ENCODE measurements around the gene UBALD2.
A peak's percentile ranks its signal among the peaks of the same experiment; 100 is the strongest.
"Not testable (repeated sequence)": the region's sequence is repeated elsewhere in the genome, so short reads cannot be mapped to it uniquely, and the experiment has no call there.

Gene UBALD2

DNA sequence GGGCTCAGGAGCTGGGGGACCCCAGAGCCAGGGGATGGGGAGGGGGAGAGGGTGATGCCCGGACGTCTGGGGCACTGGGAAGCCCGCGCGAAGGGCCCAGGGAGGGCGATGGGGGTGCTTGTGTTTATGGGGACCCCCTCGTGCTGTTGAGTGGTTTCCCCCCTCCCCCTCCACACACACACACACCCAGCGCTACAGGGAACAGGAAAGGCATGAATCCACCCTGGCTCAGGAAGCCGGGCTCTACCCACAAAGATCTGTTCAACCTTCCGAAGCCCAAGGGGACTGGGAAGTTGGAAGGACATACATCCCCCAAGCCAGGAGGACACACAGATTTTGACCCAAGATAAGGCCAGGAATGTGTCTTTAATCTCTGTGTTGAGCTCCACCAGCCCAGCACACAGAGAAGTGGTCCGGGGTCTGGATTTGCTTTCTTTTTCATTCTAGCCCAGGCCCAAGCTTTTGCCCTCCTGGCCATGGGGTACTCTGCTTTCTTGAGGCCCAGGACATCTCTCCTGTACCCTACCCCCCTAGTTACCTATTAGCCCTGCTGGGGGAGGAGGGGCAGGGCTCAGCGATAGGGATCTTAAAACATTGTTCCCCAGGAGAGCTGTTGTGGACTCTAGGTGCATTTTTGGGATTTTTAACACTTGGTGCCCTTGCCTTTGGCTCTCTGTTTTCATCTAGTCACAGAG lies 1.2 kb downstream of the UBALD2 start:
- peak; percentile 61 for DNase-seq (ENCODE audit: low read depth)

DNA sequence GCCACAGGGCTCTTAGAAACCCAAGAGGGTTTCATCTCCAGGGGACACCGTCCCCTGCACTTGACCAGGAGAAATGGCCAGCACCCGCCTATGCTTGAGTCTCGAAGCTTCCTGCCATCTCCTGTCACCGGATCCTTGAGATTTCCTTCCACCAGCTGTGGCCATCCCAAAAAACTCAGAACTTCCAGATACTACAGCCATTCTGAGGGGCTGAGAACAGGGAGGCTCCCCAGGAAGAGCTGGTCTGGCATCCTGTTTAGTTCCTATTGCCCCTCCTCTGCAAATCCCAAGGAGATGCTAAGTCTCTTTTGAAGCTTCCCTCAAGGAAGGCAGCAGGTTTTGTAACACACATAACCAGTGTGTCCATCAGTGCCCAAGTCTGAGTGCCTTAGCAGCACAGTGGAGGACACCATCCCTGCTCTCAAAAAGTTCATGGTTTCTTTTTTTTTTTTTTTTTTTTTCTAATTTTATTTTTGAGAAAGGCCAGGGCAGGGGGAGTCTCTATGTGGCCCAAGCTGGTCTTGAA lies 2.0 kb downstream of the UBALD2 start:
- DNase-seq (ENCODE audit: low read depth) = no peak

GRCh38 chr17:76267581-76268001 lies 2.4 kb downstream of the UBALD2 start:
- not testable (repeated sequence) for DNase-seq (ENCODE audit: low read depth)

DNA sequence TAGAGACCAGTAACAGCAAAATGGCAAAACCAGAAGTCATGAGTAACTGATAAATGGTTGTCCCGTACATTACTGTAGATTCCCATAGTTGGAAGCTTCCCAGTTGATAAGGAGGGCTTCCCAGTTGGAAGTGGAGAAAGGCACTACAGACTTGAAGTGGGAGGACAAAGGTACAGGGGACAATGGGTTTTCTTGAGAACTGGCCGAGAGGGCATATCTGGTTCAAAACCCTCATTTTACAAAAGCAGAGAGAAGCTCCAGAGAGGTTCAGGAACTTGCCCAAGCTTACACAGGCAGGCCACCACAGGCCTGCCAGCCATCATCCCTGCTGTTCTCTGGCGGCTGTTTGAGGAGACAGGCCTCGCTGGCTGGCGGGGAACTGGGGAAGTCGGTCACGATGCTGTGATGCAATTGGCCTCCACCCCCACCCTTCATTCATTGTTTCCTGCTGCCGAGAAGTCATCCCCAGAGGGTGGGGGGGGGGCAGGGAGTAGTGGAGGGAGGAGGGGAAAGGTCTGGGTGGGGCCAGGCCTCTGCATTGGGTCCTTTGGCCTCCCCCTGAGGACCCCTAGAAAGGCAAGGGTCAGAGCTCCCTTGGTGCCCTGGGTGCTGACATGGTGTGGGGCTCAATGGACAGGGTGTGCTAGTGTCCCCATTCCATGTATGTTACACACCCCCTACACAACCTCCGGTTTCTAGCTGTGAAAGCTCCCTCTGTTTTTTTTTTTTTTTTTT lies 3.0 kb downstream of the UBALD2 start:
- DNase-seq (ENCODE audit: low read depth) = no peak

- DNase-seq (ENCODE audit: low read depth) = no peak
These were observed 4.1 kb downstream of the UBALD2 start for GRCh38 chr17:76268991-76269981.

GRCh38 chr17:76270127-76270592 lies 5.0 kb downstream of the UBALD2 start:
- DNase-seq (ENCODE audit: low read depth) = no peak

GRCh38 chr17:76270770-76271668 lies 5.9 kb downstream of the UBALD2 start:
- no peak for DNase-seq (ENCODE audit: low read depth)

- DNase-seq (ENCODE audit: low read depth) = no peak
These were observed 6.8 kb downstream of the UBALD2 start for GRCh38 chr17:76271669-76272540.

- DNase-seq (ENCODE audit: low read depth) = no peak
These were observed 7.6 kb downstream of the UBALD2 start for GRCh38 chr17:76272541-76273444.

DNA sequence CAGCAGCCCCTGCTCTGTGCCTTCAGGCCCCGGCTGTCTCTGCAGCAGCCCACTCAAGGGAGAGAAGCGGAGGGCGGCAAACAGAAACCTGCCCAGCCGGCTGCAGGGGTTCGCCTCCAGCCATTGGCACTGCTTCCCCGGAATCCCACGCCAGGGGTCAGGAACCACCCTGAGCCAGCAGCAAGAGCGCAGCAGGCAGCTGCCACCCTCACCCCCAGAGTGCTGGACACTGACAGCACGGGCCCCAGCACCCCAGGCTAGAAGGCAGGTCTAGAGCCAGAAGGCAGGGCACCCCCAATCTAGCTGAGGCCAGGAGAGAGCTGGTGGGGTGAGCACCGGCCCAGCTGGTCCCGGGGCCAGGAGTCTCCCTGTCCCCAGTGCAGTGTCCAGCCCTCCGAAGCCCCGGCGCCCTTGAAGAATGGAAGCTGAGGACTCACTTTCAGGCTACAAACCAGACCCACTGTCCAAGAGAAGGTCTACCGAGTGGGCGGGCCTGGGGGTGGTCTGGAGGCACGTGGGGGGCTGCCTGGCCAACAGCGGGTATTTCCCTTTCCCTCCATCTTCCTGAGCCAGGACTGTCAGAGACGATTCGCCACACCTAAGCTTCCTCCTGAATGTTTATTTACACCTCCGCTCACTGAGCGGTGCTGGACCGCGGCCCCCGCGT lies 8.4 kb downstream of the UBALD2 start:
- no peak for DNase-seq (ENCODE audit: low read depth)

GRCh38 chr17:76274112-76274956 lies 9.2 kb downstream of the UBALD2 start:
- DNase-seq (ENCODE audit: low read depth) = no peak

- DNase-seq (ENCODE audit: low read depth) = no peak
These were observed 10.4 kb downstream of the UBALD2 start for GRCh38 chr17:76275382-76276068.

GRCh38 chr17:76276069-76276431 lies 10.9 kb downstream of the UBALD2 start:
- DNase-seq (ENCODE audit: low read depth) = no peak

DNA sequence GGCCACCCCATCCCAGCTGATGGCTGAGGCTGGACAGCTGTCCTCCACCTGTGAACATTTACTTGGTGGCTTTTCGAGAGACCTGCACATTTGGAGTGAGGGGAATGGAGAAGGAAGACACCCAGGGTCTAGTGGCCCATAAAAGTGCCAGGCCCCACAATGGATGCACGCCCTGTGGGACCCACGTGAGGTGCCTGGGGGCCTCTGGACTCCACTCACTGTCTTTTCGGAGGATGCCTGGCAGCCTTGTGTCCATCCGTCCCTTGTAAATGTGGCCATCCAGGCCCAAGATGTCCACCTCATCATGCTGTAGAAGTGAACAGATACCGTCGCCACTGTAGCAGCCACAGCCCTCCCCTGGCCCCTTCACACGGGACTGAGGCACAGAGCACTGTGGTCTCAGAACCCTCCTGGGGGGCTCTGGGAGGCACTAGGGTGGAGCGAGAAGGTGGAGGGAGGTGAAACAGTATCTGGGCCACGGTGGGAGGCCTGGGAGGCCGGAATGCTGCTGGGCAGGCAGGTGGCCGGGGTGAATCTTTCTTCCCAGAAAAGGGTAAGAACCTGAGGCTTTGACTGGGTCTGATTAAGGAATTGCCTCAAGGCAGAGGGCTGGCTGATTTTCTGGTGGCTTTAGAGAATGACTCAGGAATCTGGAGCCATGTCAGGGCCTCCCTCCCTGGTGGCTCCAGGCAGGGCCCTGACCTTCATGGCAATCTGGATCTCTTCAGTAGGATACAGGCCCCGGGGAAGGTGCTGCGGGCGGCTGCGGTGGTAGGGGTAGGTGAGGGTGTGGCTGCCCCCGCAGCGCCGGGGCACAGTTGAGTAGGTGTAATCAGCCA lies 11.5 kb downstream of the UBALD2 start:
- DNase-seq (ENCODE audit: low read depth) = no peak

- DNase-seq (ENCODE audit: low read depth) = no peak
These were observed 12.4 kb downstream of the UBALD2 start for GRCh38 chr17:76277300-76278267.
